Measurements from ENCODE around the gene IFI27L1. TPM values are rescaled to one million over a fixed set of nuclear protein-coding genes. Genes with fewer than 3 reads are reported as not detected.

IFI27L1 gene
- total RNA-seq, 1 donor from 2014 or later: not detected

- Histone ChIP-seq H3K4me3 (no peak overlapping the region), H3K27ac (no peak overlapping the region), H3K27me3 (no peaks in the 10 kb centered on the region), H3K36me3 (no peaks in the 10 kb centered on the region), H3K9me3 (peaks cover 8 to 12% of the 10 kb centered on the region in 2 donors), H3K4me1 (no peaks in the 10 kb centered on the region)
- DNase-seq (ENCODE audit: low spot score in 2 of 2): peak in 1 of 2 donors; percentile 27
- no peak for TF ChIP-seq CTCF (IDR thresholded peaks at IDR 0.05)
- intact Hi-C loops (cut with DNase I): no loop called here
Observed at GRCh38 chr14:94122438-94122837, 41.3 kb downstream of the IFI27L1 start.

- Histone ChIP-seq H3K36me3 (no peaks in the 10 kb centered on the region), H3K4me1 (no peaks in the 10 kb centered on the region), H3K27ac (no peak overlapping the region), H3K4me3 (no peak overlapping the region), H3K9me3 (peaks cover 8 to 12% of the 10 kb centered on the region in 2 donors), H3K27me3 (no peaks in the 10 kb centered on the region)
- no peak for TF ChIP-seq CTCF (IDR thresholded peaks at IDR 0.05)
- peak in 1 of 2 donors; percentile 54 for DNase-seq (ENCODE audit: low spot score in 2 of 2)
- intact Hi-C loops (cut with DNase I): no loop called here
Observed at GRCh38 chr14:94123296-94123695, 42.2 kb downstream of the IFI27L1 start.

- intact Hi-C loops (cut with DNase I): no loop called here
Observed at GRCh38 chr14:94123868-94124267, 42.8 kb downstream of the IFI27L1 start.

GRCh38 chr14:94124582-94125377, 43.7 kb downstream of the IFI27L1 start:
- H3K36me3 ChIP-seq: no peaks in the 10 kb centered on the region
- peaks cover 3 to 5% of the 10 kb centered on the region in 2 donors for H3K9me3 ChIP-seq
- peak in 1 of 2 donors; percentile 41 for DNase-seq (ENCODE audit: low spot score in 2 of 2)
- H3K27me3 ChIP-seq: no peaks in the 10 kb centered on the region
- intact Hi-C loops (cut with DNase I): no loop called here
- no peaks in the 10 kb centered on the region for H3K4me1 ChIP-seq
- no peak overlapping the region for H3K4me3 ChIP-seq
- H3K27ac ChIP-seq: no peak overlapping the region
- TF ChIP-seq CTCF (IDR thresholded peaks at IDR 0.05): no peak

More at GRCh38 chr14:94123868-94124267, 42.8 kb downstream of the IFI27L1 start:
- peak in 1 of 2 donors; percentile 31 for DNase-seq (ENCODE audit: low spot score in 2 of 2)
- no peak overlapping the region for H3K4me3 ChIP-seq
- H3K36me3 ChIP-seq: no peaks in the 10 kb centered on the region
- H3K4me1 ChIP-seq: no peaks in the 10 kb centered on the region
- no peak for TF ChIP-seq CTCF (IDR thresholded peaks at IDR 0.05)
- H3K27ac ChIP-seq: no peak overlapping the region
- no peaks in the 10 kb centered on the region for H3K27me3 ChIP-seq
- peaks cover 8 to 12% of the 10 kb centered on the region in 2 donors for H3K9me3 ChIP-seq

GRCh38 chr14:94125659-94126418, 44.7 kb downstream of the IFI27L1 start:
- Histone ChIP-seq H3K27me3 (no peaks in the 10 kb centered on the region), H3K36me3 (no peaks in the 10 kb centered on the region), H3K4me1 (peaks cover 0 to 5% of the 10 kb centered on the region in 2 donors), H3K9me3 (no peaks in the 10 kb centered on the region), H3K4me3 (no peak overlapping the region), H3K27ac (no peak overlapping the region)
- DNase-seq (ENCODE audit: low spot score in 2 of 2): peak in 1 of 2 donors; percentile 21
- intact Hi-C loops (cut with DNase I): no loop called here
- TF ChIP-seq CTCF (IDR thresholded peaks at IDR 0.05): no peak

Data from ascending aorta (tissue), 2 donors.